HL-60/S4 (cell line): ENCODE results near the gene LACTB.

Source experiments
- in situ Hi-C: fragments of 300-500 bp; cut with MboI; formaldehyde crosslinking; loops from 2 replicates; pipeline ENCODE4 v1.14.3; 2022; ENCODE audit warnings: low sequenced_read_pairs

The LACTB gene

GRCh38 chr15:63121382-63122001 is at the start of gene LACTB:
Gene LACTB, plus strand, starts transcription at chr15:63121861. Its CDS starts 11 bp downstream, at chr15:63121872.
- in situ Hi-C loops = no loop called here

- in situ Hi-C loops = no loop called here
Measured at GRCh38 chr15:63072023-63072650, 49.5 kb upstream of the LACTB start.

GRCh38 chr15:63072809-63073277 is 48.8 kb upstream of the LACTB start:
- in situ Hi-C loops = no loop called here

GRCh38 chr15:63073497-63074172 is 48.0 kb upstream of the LACTB start:
- in situ Hi-C loops = no loop called here

- in situ Hi-C loops = no loop called here
Measured at GRCh38 chr15:63075015-63075983, 46.4 kb upstream of the LACTB start.

GRCh38 chr15:63075984-63076713 is 45.5 kb upstream of the LACTB start:
- in situ Hi-C loops = no loop called here

- in situ Hi-C loops = no loop called here
Measured at GRCh38 chr15:63076714-63077046, 45.0 kb upstream of the LACTB start.

GRCh38 chr15:63077952-63078351 is 43.7 kb upstream of the LACTB start:
- in situ Hi-C loops = no loop called here

- in situ Hi-C loops = no loop called here
Measured at GRCh38 chr15:63079947-63080626, 41.6 kb upstream of the LACTB start.

GRCh38 chr15:63080634-63081250 is 40.9 kb upstream of the LACTB start:
- in situ Hi-C loops = no loop called here

- in situ Hi-C loops = no loop called here
Measured at GRCh38 chr15:63082366-63082765, 39.3 kb upstream of the LACTB start.

- in situ Hi-C loops = no loop called here
Measured at GRCh38 chr15:63083044-63083443, 38.6 kb upstream of the LACTB start.

GRCh38 chr15:63083541-63083940 is 38.1 kb upstream of the LACTB start:
- in situ Hi-C loops = no loop called here

GRCh38 chr15:63084806-63085205 is 36.9 kb upstream of the LACTB start:
- in situ Hi-C loops = no loop called here

GRCh38 chr15:63085289-63085688 is 36.4 kb upstream of the LACTB start:
- in situ Hi-C loops = no loop called here

GRCh38 chr15:63086271-63086670 is 35.4 kb upstream of the LACTB start:
- in situ Hi-C loops = no loop called here

- in situ Hi-C loops = no loop called here
Measured at GRCh38 chr15:63086947-63087346, 34.7 kb upstream of the LACTB start.

- in situ Hi-C loops = no loop called here
Measured at GRCh38 chr15:63088533-63089245, 33.0 kb upstream of the LACTB start.
